Liver (tissue), 9 donors: ENCODE results near the gene ATG4A. TPM values are rescaled to one million over a fixed set of nuclear protein-coding genes. Genes with fewer than 3 reads are reported as not detected.

Experiments used
- DNase-seq: peaks from one replicate; pipeline ENCODE4 v3.0.0-alpha.2; 2017; ENCODE audit warnings: low spot score
- H3K27ac ChIP-seq, 2 donors: one replicate each; pipeline ENCODE4 v1.7.0; 2013; ENCODE audit warnings: inconsistent platforms in 2 of 2, low read length in 2 of 2, control low read depth in 1 of 2, low read depth in 1 of 2, mild to moderate bottlenecking in 1 of 2
- H3K27me3 ChIP-seq, 4 donors: one replicate each; pipeline versions ENCODE4 v1.6.1 to v1.7.0; 2013; ENCODE audit warnings: low read length in 3 of 4, inconsistent platforms in 1 of 4, mild to moderate bottlenecking in 1 of 4, moderate library complexity in 1 of 4; ENCODE audit not compliant: control insufficient read depth in 4 of 4, insufficient read depth in 4 of 4
- H3K36me3 ChIP-seq, 4 donors: one replicate each; pipeline versions ENCODE4 v1.6.1 to v1.7.0; 2013; ENCODE audit warnings: low read length in 3 of 4, mild to moderate bottlenecking in 3 of 4, low read depth in 1 of 4, moderate library complexity in 1 of 4; ENCODE audit not compliant: control insufficient read depth in 4 of 4, insufficient read depth in 3 of 4
- H3K4me1 ChIP-seq, 4 donors: one replicate each; pipeline versions ENCODE4 v1.6.1 to v1.7.0; 2013; ENCODE audit warnings: low read length in 3 of 4, mild to moderate bottlenecking in 3 of 4, moderate library complexity in 1 of 4; ENCODE audit not compliant: control insufficient read depth in 4 of 4, insufficient read depth in 4 of 4
- H3K4me3 ChIP-seq, 3 donors: one replicate each; pipeline versions ENCODE4 v1.6.1 to v1.7.0; 2013; ENCODE audit warnings: low read length in 3 of 3, control low read depth in 1 of 3, low read depth in 1 of 3, mild to moderate bottlenecking in 1 of 3
- H3K9ac ChIP-seq, 2 donors: one replicate each; pipeline ENCODE4 v1.7.0; 2013; ENCODE audit warnings: low read length in 2 of 2, mild to moderate bottlenecking in 2 of 2, moderate library complexity in 2 of 2, control low read depth in 1 of 2, low read depth in 1 of 2
- H3K9me3 ChIP-seq, 4 donors: one replicate each; pipeline versions ENCODE4 v1.6.1 to v1.7.0; 2013; ENCODE audit warnings: low read length in 3 of 4; ENCODE audit not compliant: control insufficient read depth in 4 of 4
- ATF3 ChIP-seq: IDR thresholded peaks from 2 replicates; pipeline ENCODE4 v1.6.1; 2016; ENCODE audit warnings: antibody characterized with exemption
- CTCF ChIP-seq: fragments of 150-350 bp; IDR thresholded peaks from 2 replicates; pipeline ENCODE4 v1.5.1; 2017; ENCODE audit warnings: improper control_type of control experiment, low read depth, low read length; ENCODE audit not compliant: missing input control
- EGR1 ChIP-seq, 2 donors: IDR thresholded peaks; 2 replicates each; pipeline ENCODE4 v1.6.1; 2016 to 2018; ENCODE audit warnings: antibody characterized with exemption in 2 of 2, low read depth in 2 of 2
- FOXA1 ChIP-seq: IDR thresholded peaks from 2 replicates; pipeline ENCODE4 v1.6.1; 2016; ENCODE audit warnings: antibody characterized with exemption
- FOXA2 ChIP-seq: IDR thresholded peaks from 2 replicates; pipeline ENCODE4 v1.6.1; 2016; ENCODE audit warnings: antibody characterized with exemption
- GABPA ChIP-seq, 2 donors: IDR thresholded peaks in 1 of 2; conservative IDR thresholded peaks in 1 of 2; 2 replicates each; pipeline ENCODE4 v1.6.1; 2016; ENCODE audit warnings: antibody characterized with exemption in 2 of 2, mild to moderate bottlenecking in 1 of 2, moderate library complexity in 1 of 2
- HNF4A ChIP-seq, 2 donors: conservative IDR thresholded peaks; 2 replicates each; pipeline ENCODE4 v1.6.1; 2016; ENCODE audit warnings: antibody characterized with exemption in 2 of 2, mild to moderate bottlenecking in 2 of 2
- HNF4G ChIP-seq: IDR thresholded peaks from 2 replicates; pipeline ENCODE4 v1.6.1; 2016; ENCODE audit warnings: antibody characterized with exemption
- JUND ChIP-seq, 2 donors: IDR thresholded peaks; 2 replicates each; pipeline ENCODE4 v1.6.1; 2016; ENCODE audit warnings: antibody characterized with exemption in 2 of 2
- MAX ChIP-seq: IDR thresholded peaks from 2 replicates; pipeline ENCODE4 v1.6.1; 2016; ENCODE audit warnings: antibody characterized with exemption
- RAD21 ChIP-seq, 2 donors: IDR thresholded peaks; 2 replicates each; pipeline ENCODE4 v1.6.1; 2016; ENCODE audit warnings: antibody characterized with exemption in 2 of 2, mild to moderate bottlenecking in 2 of 2
- REST ChIP-seq: IDR thresholded peaks from 2 replicates; pipeline ENCODE4 v1.6.1; 2016; ENCODE audit warnings: antibody characterized with exemption, mild to moderate bottlenecking
- RXRA ChIP-seq, 2 donors: IDR thresholded peaks; 2 replicates each; pipeline ENCODE4 v1.6.1; 2017 to 2018; ENCODE audit warnings: antibody characterized with exemption in 2 of 2, mild to moderate bottlenecking in 1 of 2
- SP1 ChIP-seq: IDR thresholded peaks from 2 replicates; pipeline ENCODE4 v1.6.1; 2018; ENCODE audit warnings: antibody characterized with exemption, mild to moderate bottlenecking
- YY1 ChIP-seq: IDR thresholded peaks from 2 replicates; pipeline ENCODE4 v1.6.1; 2016; ENCODE audit warnings: antibody characterized with exemption, mild to moderate bottlenecking
- ZBTB33 ChIP-seq: IDR thresholded peaks from 2 replicates; pipeline ENCODE4 v1.6.1; 2016; ENCODE audit warnings: antibody characterized with exemption
- WGBS: extraction: QIAGEN DNeasy Blood & Tissue Kit; methylation state at CpG from one replicate; pipeline ENCODE4 v1.1.7; 2013; 5-methylcytosine and 5-hydroxymethylcytosine counted together
- polyA plus RNA-seq, 2 donors: library from polyadenylated mRNA; stranded (reverse) in 1 of 2; unstranded in 1 of 2; fragments of 200-250 nt in 1 of 2; fragments of >200 nt in 1 of 2; fragmentation: Nextera tagmentation in 1 of 2; extraction: Ambion mirVana in 1 of 2; gene quantifications; one replicate each; pipeline versions ENCODE4 v1.2.1 to v1.2.3, GENCODE V29; 2013 to 2015
- total RNA-seq, 2 donors: library from RNA; depleted of rRNA; stranded (reverse); fragments of >200 nt; gene quantifications; one replicate each; pipeline ENCODE4 v1.2.3, GENCODE V29; 2014
- donor health status: healthy.
- donor health status: healthy.
- donor health status: healthy.
- donor health status: healthy.
- donor health status: healthy.

Gene ATG4A
- total and polyA plus RNA-seq, 4 donors = 11.7 to 19.8 (median 16.6) TPM

- no peak for TF ChIP-seq HNF4G
- TF ChIP-seq FOXA2 = no peak
- TF ChIP-seq GABPA (IDR thresholded peaks at IDR 0.05 in 1 of 2, conservative IDR thresholded peaks at IDR 0.05 in 1 of 2) = no peak
- TF ChIP-seq REST = no peak
- no peak for TF ChIP-seq FOXA1
- no peak for TF ChIP-seq ZBTB33
- no peak for TF ChIP-seq JUND (IDR thresholded peaks at IDR 0.05)
- no peak overlapping the region for H3K9ac ChIP-seq
- WGBS = 83% methylated on average over 1 of the region's 1 CpG
- H3K9me3 ChIP-seq = no peaks in the 10 kb centered on the region
- H3K4me3 ChIP-seq = no peak overlapping the region
- H3K27me3 ChIP-seq = peaks cover 0 to 2% (median under 1%) of the 10 kb centered on the region in 4 donors
- H3K27ac ChIP-seq = no peak overlapping the region
- H3K36me3 ChIP-seq = no peaks in the 10 kb centered on the region
- no peaks in the 10 kb centered on the region for H3K4me1 ChIP-seq
- DNase-seq = no peak
Measured at GRCh38 chrX:108198420-108198819, 106.8 kb downstream of the ATG4A start.

- no peak overlapping the region for H3K9ac ChIP-seq
- H3K36me3 ChIP-seq = no peaks in the 10 kb centered on the region
- no peaks in the 10 kb centered on the region for H3K9me3 ChIP-seq
- no peak for DNase-seq
- peaks cover 0 to 2% (median under 1%) of the 10 kb centered on the region in 4 donors for H3K27me3 ChIP-seq
- no peak overlapping the region for H3K27ac ChIP-seq
- H3K4me3 ChIP-seq = no peak overlapping the region
- TF ChIP-seq ZBTB33 (no peak), SP1 (no peak), CTCF (no peak), HNF4G (no peak), EGR1 (IDR thresholded peaks at IDR 0.05; ENCODE audit: low read depth in 2 of 2) (no peak), ATF3 (no peak), RAD21 (IDR thresholded peaks at IDR 0.05) (no peak), YY1 (no peak), MAX (no peak), REST (no peak), JUND (IDR thresholded peaks at IDR 0.05) (no peak), FOXA1 (no peak), RXRA (IDR thresholded peaks at IDR 0.05) (no peak), HNF4A (conservative IDR thresholded peaks at IDR 0.05) (no peak), FOXA2 (no peak)
- WGBS = 77% methylated on average over 2 of the region's 2 CpGs
- no peaks in the 10 kb centered on the region for H3K4me1 ChIP-seq
Measured at GRCh38 chrX:108199041-108199440, 107.5 kb downstream of the ATG4A start.
